VCaP (cell line): Measurements from ENCODE around the gene SLC24A5.

Experiments
- H3K27ac ChIP-seq: fragments of 450-650 bp; 2 replicates; pipeline ENCODE4 v1.5.1; 2017
- TF ChIP-seq, protein P1 (sequence below): fragments of 450-650 bp; conservative IDR thresholded peaks from 2 replicates; pipeline ENCODE4 v1.5.1; 2017; ENCODE audit warnings: mild to moderate bottlenecking, moderate library complexity

The SLC24A5 gene

DNA sequence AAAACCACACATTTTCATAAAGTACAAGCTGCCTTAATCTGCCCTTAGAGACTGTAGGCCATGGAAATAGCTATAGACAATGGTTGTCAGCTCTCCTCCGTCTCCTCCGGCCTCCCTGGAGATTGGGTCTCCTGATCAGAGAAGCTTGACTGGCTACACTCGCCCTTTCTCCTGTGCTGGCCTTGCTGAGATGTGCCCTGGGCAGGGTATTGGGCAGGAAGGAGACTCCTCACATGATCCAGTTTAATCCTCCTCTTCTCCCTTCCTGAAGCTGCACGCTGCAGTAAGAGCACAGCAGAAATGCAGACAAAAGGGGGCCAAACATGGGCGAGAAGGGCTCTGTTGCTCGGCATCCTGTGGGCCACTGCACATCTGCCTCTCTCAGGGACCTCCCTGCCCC lies at the start of gene SLC24A5:
Gene SLC24A5 (plus strand): TSS at position 246 of the 400 bp plus-strand sequence. CDS start 55 bp downstream, at position 301.
- TF ChIP-seq, protein P1, sequence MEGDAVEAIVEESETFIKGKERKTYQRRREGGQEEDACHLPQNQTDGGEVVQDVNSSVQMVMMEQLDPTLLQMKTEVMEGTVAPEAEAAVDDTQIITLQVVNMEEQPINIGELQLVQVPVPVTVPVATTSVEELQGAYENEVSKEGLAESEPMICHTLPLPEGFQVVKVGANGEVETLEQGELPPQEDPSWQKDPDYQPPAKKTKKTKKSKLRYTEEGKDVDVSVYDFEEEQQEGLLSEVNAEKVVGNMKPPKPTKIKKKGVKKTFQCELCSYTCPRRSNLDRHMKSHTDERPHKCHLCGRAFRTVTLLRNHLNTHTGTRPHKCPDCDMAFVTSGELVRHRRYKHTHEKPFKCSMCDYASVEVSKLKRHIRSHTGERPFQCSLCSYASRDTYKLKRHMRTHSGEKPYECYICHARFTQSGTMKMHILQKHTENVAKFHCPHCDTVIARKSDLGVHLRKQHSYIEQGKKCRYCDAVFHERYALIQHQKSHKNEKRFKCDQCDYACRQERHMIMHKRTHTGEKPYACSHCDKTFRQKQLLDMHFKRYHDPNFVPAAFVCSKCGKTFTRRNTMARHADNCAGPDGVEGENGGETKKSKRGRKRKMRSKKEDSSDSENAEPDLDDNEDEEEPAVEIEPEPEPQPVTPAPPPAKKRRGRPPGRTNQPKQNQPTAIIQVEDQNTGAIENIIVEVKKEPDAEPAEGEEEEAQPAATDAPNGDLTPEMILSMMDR = no peak
- H3K27ac ChIP-seq = no peak within 1 kb of the TSS

DNA sequence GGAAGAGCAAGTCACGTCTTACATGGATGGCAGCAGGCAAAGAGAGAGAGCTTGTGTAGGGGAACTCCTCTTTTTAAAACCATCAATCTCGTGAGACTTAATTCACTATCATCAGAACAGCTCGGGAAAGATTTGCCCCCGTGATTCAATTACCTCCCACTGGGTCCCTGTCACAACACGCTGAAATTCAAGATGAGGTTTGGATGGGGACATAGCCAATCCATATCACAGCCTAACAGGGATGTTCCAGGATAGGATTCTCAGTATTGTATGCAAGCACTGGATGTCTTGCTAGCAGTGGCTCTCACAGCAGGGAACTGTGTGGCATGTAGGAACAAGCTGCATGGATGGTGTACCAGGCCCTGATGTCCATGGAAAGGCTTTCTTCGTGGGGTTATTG lies 47.8 kb upstream of the SLC24A5 start:
- no peak overlapping the region for H3K27ac ChIP-seq
- TF ChIP-seq, protein P1 = no peak

DNA sequence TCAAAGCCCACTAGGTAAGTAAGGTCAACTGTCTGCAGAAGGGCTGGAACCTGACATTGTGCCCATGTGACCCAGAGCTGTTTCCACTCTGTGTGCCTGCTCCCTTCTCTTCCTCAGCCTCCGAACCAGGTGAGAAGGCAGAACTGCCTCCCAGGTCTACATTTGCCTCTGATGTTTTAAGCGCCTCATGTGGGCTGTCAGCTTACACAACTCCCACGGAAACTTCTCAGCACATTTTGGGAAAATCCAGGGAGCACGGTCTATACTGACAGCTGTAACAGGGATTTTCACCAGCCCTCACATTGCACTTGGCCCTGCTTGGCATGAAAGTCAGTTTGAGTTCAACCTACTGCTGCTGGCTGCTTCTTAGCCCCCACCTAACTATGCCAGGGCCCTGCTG lies 46.9 kb upstream of the SLC24A5 start:
- TF ChIP-seq, protein P1 = no peak
- H3K27ac ChIP-seq = no peak overlapping the region

DNA sequence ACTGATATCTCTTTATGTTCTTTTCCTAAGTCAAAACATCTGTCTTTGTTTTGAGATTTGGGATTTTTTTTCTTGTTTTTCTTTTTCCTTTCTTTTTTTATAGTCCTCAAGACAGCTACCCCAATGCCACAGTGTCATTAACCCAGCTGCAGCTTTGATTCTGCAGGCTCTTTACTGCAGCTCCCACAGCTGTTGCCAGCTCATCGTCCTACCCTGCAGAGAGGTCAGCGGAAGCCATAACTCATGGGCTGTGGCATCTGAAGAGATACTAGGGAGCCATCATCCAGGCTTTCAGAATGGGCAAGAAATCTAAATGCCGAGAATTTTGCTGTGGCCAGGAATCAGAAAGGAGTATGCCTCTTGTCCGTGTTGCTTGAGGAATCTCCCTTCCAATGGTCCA lies 44.3 kb upstream of the SLC24A5 start:
- no peak overlapping the region for H3K27ac ChIP-seq
- TF ChIP-seq, protein P1 = no peak

DNA sequence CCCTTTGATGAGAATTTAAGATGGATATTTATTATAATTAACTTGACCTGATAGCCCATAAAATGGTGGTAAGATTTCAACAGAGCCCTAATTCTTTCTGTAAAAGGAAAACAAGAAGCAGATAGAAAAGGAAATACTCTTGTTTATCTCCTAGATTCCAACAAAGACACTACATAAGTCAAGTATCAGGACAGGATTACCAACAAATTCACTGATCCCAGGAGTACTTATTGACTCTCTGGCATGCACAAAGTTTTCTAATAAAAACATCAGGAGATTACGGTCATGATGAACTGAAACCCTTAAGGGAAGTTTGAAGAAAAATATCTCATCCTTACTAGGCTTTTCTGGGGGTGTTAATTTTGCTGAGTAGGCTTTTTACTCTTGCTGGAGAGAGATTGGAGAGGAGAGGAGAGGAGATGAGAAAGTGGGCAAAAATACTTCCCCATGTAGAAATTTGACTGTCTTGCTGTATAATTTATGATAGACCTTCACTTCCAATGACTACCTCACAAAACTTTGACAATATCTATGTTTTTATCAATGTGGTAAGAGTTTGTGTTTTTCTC lies 43.1 kb upstream of the SLC24A5 start:
- TF ChIP-seq, protein P1 = no peak
- no peak overlapping the region for H3K27ac ChIP-seq

DNA sequence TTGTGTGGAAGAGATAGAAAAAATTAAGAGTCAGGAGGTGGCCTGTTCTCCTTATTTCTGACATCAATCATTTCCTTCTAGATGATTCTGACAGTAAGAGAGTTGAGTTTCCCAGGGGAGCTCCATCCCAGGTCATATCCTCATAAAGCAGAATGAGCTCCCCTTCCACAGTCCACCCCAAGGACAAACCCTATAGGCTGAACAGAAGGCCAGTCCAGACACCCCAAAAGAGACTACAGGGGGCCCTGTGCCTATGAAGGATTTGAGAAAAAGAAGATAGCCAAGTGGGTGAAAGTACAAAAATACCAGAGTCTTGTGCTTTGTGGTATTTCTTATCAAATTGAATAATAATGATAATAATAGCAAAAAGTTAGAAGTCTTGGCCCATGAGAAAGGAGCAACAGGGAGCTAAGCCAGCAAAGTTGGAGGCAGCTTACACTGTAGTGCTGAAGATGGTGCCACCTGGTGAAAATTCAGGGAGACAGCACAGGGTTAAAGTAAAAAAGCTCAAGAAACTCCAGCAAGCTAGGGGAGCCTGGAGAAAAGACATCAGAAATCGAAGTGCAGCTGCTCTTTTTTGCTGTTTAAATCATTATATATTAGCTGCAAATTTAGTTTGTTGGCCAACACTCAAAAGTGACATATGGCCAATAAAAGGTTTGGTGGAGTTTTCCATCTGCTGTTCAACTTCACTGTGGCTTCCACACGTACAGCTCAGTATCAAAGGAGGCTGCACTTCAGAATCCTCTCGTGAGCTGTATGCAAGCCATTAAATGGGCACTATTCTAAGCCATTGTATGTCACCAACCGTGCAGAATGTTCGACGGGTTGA lies 35.8 kb upstream of the SLC24A5 start:
- H3K27ac ChIP-seq = no peak overlapping the region
- TF ChIP-seq, protein P1 = peak; percentile 78

DNA sequence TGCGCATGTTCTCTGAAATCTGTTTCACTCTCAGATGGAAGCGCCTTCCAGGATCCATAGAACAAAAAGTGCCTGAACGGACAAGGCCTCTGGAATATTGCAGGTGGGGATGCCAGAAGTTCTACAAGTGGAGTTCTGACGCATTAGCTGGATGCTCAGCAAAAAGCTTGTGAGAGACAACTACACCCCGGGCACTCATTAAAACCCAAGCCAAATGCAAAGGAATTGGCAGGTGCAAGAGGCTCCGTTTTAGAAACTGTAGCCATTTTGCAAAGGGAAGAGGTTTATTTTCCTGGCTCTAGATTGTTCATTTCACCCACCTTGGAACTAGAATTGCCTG lies 35.2 kb upstream of the SLC24A5 start:
- TF ChIP-seq, protein P1 = no peak
- H3K27ac ChIP-seq = no peak overlapping the region
